Muscle of leg (tissue), 11 donors: ENCODE data around the gene CNPY1. TPM values are rescaled to one million over a fixed set of nuclear protein-coding genes. Genes with fewer than 3 reads are reported as not detected.
A peak's percentile ranks its signal among the peaks of the same experiment; 100 is the strongest.

ENCODE experiments used
- DNase-seq: peaks from one replicate; pipeline ENCODE4 v3.0.0; 2013
- H3K27ac ChIP-seq: one replicate; pipeline ENCODE4 v1.5.1; 2013; ENCODE audit warnings: mild to moderate bottlenecking, low read length, control low read depth
- H3K27me3 ChIP-seq: one replicate; pipeline ENCODE4 v1.6.1; 2013; ENCODE audit warnings: low read length; ENCODE audit not compliant: control insufficient read depth, insufficient read depth
- H3K36me3 ChIP-seq: one replicate; pipeline ENCODE4 v1.6.1; 2013; ENCODE audit warnings: low read length; ENCODE audit not compliant: control insufficient read depth, insufficient read depth
- H3K4me1 ChIP-seq: one replicate; pipeline ENCODE4 v1.6.1; 2013; ENCODE audit warnings: low read length; ENCODE audit not compliant: control insufficient read depth, insufficient read depth
- H3K4me3 ChIP-seq: one replicate; pipeline ENCODE4 v1.5.1; 2013; ENCODE audit warnings: low read length, control low read depth
- H3K9me3 ChIP-seq: replicated peaks from 2 replicates; pipeline ENCODE4 v1.6.1; 2013; ENCODE audit warnings: low read depth, low read length; ENCODE audit not compliant: control insufficient read depth
- WGBS: methylation state at CpG from one replicate; pipeline ENCODE4 v1.1.5; 2013; ENCODE audit warnings: missing lambda C conversion rate; ENCODE audit not compliant: insufficient coverage; 5-methylcytosine and 5-hydroxymethylcytosine counted together
- polyA plus RNA-seq, 8 donors: library from polyadenylated mRNA; unstranded; fragments of 120-200 nt; gene quantifications; one replicate each; pipeline versions ENCODE4 v1.2.1 to v1.2.3, GENCODE V29; 2013; ENCODE audit warnings: inconsistent platforms in 1 of 8, low replicate concordance in 1 of 8; ENCODE audit not compliant: insufficient read length in 8 of 8, insufficient read depth in 1 of 8
- total RNA-seq: library from RNA; stranded (reverse); fragments of 120-200 nt; gene quantifications from one replicate; pipeline ENCODE4 v1.2.4, GENCODE V29; 2013

The CNPY1 gene
- total and polyA plus RNA-seq, 9 donors = 0.11 to 0.44 (median 0.18) TPM; not detected in 6

DNA sequence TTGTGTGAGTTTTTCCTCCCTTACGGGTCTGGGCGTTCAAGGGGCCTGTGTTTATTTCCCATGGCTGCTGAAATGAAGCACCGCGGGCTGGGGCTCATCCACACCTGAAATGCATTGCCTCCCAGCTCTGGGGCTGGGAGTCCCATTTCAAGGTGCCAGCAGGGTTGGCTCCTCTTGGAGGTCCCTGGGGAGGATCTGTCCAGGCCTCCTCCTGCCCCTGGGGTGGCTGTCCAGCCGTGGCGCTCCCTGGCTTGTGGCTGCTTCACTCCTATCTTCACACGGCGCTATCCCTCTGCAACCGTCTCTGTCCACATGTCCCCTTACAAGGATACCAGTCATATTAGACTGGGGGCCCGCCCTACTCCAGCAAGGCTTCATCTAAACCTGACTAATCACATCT, 41.1 kb upstream of the CNPY1 start:
- 85% methylated on average over 6 of the region's 10 CpGs for WGBS
- Histone ChIP-seq H3K27me3 (peaks cover 2% of the 10 kb centered on the region), H3K4me1 (peaks cover 34% of the 10 kb centered on the region), H3K4me3 (no peak overlapping the region), H3K9me3 (no peaks in the 10 kb centered on the region), H3K36me3 (no peaks in the 10 kb centered on the region), H3K27ac (no peak overlapping the region)
- no peak for DNase-seq

DNA sequence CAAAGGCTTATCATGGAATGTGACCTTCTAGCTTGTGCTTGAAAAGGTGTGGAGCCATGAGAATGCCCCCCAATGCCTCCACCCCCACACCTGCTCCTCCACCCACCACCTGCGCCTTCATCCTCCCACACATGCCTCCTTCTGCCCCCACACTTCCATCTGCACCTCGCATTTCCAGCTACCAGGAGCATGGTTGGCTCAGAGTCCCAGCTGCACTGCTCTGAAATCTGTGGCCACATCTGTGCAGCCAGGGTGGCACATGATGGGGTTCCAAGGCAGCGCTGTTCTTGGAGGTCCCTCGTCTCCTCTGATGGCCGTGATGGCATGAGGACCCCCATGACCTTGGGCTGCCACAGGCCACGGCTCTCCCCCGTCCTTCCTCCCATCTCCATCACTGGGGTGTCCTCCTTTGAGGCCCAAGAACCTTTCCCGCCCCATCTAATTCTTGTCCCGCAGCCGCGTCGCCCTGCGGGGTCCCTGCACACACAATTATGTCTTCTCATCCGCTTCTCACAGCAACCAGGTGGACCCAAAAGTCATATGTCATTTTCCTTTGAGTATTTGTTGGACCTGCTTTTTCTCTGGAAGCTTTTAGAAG, 40.6 kb upstream of the CNPY1 start:
- WGBS = 87% methylated on average over 7 of the region's 14 CpGs
- Histone ChIP-seq H3K4me1 (peaks cover 34% of the 10 kb centered on the region), H3K9me3 (no peaks in the 10 kb centered on the region), H3K27me3 (peaks cover 3% of the 10 kb centered on the region), H3K36me3 (no peaks in the 10 kb centered on the region), H3K27ac (no peak overlapping the region), H3K4me3 (no peak overlapping the region)
- no peak for DNase-seq

DNA sequence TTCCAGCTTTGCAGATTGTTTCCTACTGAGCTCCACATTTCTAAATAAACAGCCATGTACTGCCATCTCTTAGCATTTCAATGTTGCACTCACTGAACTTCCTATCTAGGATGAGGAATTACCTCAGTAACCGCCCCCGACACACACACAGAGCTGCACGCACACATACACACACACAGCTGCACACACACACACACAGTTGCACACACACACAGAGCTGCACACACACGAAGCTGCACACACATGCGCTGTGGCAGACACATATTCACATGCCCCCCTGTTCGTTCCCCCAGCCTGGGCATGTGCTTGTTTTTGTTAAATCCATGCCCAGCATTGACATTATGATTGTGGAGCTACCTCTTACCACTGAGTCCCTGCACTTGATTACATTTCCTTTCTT, 39.6 kb upstream of the CNPY1 start:
- H3K9me3 ChIP-seq = no peaks in the 10 kb centered on the region
- no peaks in the 10 kb centered on the region for H3K36me3 ChIP-seq
- H3K27me3 ChIP-seq = peaks cover 5% of the 10 kb centered on the region
- DNase-seq = no peak
- H3K4me3 ChIP-seq = no peak overlapping the region
- H3K4me1 ChIP-seq = peaks cover 28% of the 10 kb centered on the region
- 64% methylated on average over 6 of the region's 6 CpGs for WGBS
- no peak overlapping the region for H3K27ac ChIP-seq

DNA sequence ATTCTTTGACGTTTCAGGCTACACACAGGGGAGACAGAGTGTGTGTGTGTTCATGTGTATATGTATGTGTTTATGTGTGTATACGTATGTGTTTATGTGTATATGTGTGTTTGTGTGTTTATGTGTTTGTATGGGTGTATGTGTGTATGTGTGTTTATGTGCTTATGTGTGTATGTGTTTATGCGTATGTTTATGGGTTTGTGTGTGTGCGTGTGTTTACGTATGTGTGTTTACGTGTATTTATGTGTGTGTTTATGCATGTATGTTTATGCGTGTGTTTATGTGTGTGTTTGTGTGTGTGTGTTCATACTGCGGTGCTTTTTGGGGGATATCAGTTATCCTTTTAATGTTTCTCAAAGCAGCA, 39.2 kb upstream of the CNPY1 start:
- no peaks in the 10 kb centered on the region for H3K36me3 ChIP-seq
- 67% methylated on average over 4 of the region's 8 CpGs for WGBS
- H3K27me3 ChIP-seq = peaks cover 5% of the 10 kb centered on the region
- no peak overlapping the region for H3K4me3 ChIP-seq
- DNase-seq = no peak
- no peak overlapping the region for H3K27ac ChIP-seq
- no peaks in the 10 kb centered on the region for H3K9me3 ChIP-seq
- H3K4me1 ChIP-seq = peaks cover 24% of the 10 kb centered on the region

DNA sequence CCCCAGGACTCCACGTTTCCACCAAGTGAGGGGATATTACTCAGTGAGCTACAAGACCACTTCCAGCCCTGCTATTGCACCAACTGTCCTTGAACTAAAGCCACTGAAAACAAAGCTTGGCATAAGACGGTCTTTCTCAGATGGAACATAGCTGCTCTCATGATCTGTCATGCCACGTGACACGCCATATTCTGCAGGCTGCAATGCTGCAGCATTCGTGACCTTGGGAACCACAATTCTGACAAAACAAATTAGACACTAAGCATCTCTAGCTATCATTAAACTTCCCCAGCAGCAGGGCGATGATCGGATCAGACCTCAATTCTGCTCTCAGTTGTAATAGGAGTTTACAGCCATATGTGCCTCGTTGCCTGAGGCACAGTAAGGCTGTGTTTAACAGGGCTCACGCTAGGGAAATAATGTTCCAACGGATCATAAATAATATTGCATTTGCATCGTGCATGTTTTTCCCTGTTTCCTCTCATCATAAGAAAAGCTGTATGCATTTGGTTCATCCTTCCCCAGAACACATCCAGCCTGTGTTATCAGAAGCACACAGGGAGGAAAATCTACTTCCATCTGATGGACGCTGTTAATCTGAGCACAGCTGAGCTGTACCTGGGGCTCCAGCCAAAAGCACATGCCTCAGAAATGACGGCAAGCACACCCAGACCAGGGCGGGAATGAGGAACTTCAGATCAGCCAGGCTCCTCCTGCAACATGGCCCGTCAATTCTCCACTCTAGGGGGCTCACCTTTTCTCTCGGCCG, 38.6 kb upstream of the CNPY1 start:
- Histone ChIP-seq H3K27ac (peak overlapping the region; percentile 17), H3K9me3 (no peaks in the 10 kb centered on the region), H3K36me3 (no peaks in the 10 kb centered on the region), H3K4me3 (no peak overlapping the region), H3K27me3 (peaks cover 5% of the 10 kb centered on the region), H3K4me1 (peaks cover 19% of the 10 kb centered on the region)
- 30% methylated on average over 9 of the region's 17 CpGs for WGBS
- peak; percentile 73 for DNase-seq

DNA sequence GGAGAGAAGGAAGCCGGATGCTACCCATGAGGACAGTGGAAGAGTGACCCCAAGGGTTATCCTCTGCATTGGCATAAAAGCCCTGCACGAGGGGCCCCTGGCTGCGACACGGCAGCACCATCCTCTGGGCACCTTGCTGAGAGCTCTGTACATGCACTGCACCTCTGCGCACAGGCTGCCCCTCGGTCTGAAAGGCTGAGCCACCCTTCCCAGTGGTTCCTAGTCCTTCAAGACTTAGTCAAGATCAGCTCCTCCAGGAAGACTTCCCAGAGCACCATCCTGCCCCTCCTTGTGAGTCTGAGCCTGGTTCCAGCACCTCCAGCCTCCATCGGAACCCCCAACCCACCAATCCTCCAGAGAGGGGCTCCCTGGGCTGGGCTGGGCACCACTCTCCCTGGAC, 37.9 kb upstream of the CNPY1 start:
- Histone ChIP-seq H3K9me3 (no peaks in the 10 kb centered on the region), H3K27me3 (peaks cover 5% of the 10 kb centered on the region), H3K4me3 (no peak overlapping the region), H3K4me1 (peaks cover 19% of the 10 kb centered on the region), H3K27ac (no peak overlapping the region), H3K36me3 (no peaks in the 10 kb centered on the region)
- DNase-seq = no peak
- 90% methylated on average over 6 of the region's 7 CpGs for WGBS

DNA sequence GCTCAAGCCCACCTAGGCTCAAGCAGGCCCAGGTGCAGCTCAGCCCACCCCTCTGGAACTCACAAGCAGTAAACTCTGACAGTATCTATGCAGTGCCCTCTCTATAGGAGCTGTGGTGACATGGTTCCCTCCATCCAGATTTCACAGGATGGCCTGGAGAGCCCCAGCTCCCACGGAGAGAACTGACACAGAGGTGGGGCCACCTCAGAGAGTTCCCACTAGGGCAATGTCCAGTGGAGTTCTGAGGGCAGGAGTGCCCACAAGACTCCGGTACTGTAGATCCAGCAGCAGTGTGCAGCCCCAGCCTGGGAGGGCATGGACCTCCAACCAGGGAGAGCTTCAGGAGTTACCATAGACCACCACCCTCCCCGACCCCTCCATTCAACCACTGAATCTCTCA, 37.3 kb upstream of the CNPY1 start:
- H3K27ac ChIP-seq = no peak overlapping the region
- no peak for DNase-seq
- H3K36me3 ChIP-seq = no peaks in the 10 kb centered on the region
- peaks cover 4% of the 10 kb centered on the region for H3K27me3 ChIP-seq
- 97% methylated on average over 3 of the region's 3 CpGs for WGBS
- H3K4me3 ChIP-seq = no peak overlapping the region
- no peaks in the 10 kb centered on the region for H3K9me3 ChIP-seq
- H3K4me1 ChIP-seq = peaks cover 19% of the 10 kb centered on the region

DNA sequence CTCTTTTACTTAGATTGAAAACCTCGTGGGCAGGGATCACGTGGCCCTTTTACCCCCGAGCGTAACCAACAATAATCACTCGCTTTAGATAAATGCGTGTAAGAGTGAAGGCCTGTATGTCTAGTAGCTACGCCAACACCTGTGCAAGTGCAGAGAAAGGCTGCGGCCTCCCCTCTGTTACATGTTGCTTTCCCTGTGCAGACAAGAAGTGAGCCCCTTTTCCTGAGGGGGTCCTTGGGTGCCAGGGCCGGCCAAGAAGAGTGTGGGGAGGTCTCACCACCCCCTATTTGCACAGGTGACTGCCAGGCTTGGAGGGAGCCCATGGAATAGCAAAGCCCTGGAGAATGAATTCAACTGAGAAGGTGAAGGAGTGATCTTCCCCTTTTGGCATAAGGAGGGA, 35.6 kb upstream of the CNPY1 start:
- WGBS = 100% methylated on average over 1 of the region's 9 CpGs
- no peak overlapping the region for H3K27ac ChIP-seq
- DNase-seq = no peak
- H3K9me3 ChIP-seq = no peaks in the 10 kb centered on the region
- H3K36me3 ChIP-seq = no peaks in the 10 kb centered on the region
- peaks cover 4% of the 10 kb centered on the region for H3K27me3 ChIP-seq
- H3K4me3 ChIP-seq = no peak overlapping the region
- peaks cover 19% of the 10 kb centered on the region for H3K4me1 ChIP-seq

DNA sequence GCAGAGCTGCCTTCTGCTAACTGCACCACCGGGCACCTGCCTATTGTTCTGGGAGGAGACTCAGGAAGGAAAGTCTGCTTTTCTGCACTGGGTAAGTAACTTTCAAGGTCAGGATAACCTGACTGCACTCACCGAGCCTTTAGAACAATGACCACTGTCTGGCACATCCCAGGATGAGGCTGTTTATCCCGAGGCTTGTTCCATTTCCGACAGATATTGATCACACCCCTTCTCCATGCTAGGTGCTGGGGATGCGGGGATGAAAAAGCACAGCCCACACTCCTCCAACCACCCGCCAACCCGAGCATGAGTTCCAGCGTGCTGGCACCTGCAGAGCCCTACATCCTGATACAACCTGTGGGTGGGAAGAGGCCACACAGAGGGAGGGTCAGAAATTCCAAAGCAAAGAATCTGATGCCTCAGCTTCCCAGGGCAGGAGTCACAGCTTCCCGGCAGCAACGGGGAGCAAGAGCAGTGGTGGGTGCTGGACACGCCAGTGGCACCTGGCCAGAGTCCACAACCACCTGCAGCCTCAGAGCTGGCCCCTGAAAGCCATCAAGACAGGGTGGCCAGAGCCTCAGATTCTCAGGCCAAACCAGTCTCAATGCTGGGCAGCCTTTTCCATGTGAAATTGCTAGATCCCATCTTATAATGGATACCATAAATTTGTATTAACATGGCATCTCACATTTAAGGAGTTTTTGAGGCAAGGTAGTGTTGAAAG, 34.9 kb upstream of the CNPY1 start:
- Histone ChIP-seq H3K36me3 (no peaks in the 10 kb centered on the region), H3K4me3 (no peak overlapping the region), H3K27me3 (peaks cover 4% of the 10 kb centered on the region), H3K9me3 (no peaks in the 10 kb centered on the region), H3K27ac (no peak overlapping the region), H3K4me1 (peaks cover 19% of the 10 kb centered on the region)
- WGBS = 67% methylated on average over 7 of the region's 11 CpGs
- DNase-seq = no peak

DNA sequence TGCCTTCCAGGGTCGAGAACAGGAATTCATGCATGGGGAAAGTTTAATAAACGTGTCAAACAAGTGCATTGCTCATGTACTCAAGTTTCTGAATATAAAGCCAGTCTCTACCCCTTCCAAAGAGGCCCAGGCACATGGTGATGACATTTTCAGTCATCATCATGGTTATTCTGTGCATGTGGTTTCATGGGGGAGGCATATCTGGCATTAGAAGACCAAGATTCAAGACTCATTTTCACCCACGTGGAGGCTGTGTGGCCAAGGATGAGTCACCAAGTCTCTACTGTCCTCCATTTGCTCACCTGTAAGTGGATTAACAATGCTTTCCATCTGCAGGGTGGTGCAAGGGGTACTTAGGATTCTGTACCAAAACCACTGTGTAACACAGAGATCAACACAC, 34.0 kb upstream of the CNPY1 start:
- H3K27me3 ChIP-seq = peaks cover 4% of the 10 kb centered on the region
- WGBS = no CpG with 5 or more reads among the region's 3 CpGs
- peaks cover 14% of the 10 kb centered on the region for H3K4me1 ChIP-seq
- DNase-seq = no peak
- no peaks in the 10 kb centered on the region for H3K9me3 ChIP-seq
- no peaks in the 10 kb centered on the region for H3K36me3 ChIP-seq
- no peak overlapping the region for H3K27ac ChIP-seq
- no peak overlapping the region for H3K4me3 ChIP-seq
